Embryonic facial prominence (tissue), 1 donor: ENCODE measurements around the gene LCMT1.
"Not testable (repeated sequence)": the region's sequence is repeated elsewhere in the genome, so short reads cannot be mapped to it uniquely, and the experiment has no call there.

Experiments
- DNase-seq: peaks from one replicate; pipeline ENCODE4 v3.0.0-alpha.2; 2016; ENCODE audit errors: extremely low spot score

The LCMT1 gene

DNA sequence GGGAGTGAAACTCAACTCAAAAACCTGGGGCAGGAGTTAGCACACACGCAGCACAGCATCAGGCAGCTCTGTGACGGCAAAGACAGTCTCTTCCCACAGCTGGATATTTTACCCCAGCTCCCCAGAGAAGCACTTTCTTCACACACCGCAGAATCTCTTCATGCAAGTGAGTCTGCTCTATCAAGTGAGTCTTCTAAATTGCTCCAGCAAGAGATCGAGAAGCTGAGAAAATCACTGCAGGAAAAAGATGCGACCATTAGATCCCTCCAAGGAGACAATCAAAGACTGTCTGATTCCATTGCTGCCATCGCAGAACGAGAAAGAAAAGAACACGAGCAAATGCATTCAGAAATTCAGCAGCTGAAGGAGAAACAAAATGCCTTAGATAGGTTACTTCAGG lies 16.9 kb upstream of the LCMT1 start:
- no peak for DNase-seq

- DNase-seq, result no peak
Measured at GRCh38 chr16:25095636-25096035, 15.9 kb upstream of the LCMT1 start.

- DNase-seq, result no peak
Measured at GRCh38 chr16:25097276-25097975, 14.1 kb upstream of the LCMT1 start.

GRCh38 chr16:25100511-25100910 lies 11.0 kb upstream of the LCMT1 start:
- DNase-seq, result no peak

DNA sequence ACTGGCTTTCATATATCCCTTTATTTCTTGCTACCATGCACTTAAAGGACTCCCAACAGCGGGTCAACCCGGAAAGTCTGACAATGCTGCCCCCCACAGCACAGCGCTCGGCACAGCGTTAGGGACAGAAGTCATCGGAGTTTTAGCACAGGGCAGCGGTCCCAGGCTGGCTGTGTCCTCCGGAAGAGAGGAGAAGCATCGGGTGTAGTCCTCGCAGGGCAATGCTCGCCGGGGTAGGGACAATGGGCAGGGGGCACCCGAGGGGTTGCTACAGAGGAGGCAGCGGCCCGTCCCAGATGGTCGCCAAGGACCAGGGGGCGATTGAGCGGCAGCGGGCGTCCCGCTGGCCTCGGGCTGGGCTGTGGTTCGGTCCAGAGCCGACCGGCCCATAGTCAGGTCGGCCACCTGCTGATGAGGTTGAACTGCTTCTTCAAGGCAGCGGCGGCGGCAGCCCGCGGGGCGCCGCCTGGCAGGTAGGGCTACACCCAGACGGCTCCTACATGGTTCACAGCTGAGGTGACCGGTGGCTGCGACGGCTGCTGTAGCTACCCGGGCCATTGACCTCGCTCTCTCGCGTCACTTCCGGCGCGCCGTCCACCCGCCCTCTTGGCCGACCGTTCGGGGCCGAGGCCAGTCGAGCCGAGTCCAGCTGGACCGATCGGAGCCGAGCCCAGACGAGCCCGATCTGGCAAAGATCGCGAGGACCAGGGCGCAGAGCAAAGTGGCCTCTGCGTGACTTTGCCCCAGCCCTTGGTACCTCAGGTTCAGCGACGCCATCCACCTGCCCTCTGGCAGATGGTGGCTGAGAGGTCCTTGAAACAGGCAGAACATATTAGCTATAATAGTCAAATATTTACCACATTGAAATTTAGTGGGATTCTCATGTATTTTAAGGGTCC lies 4.7 kb upstream of the LCMT1 start:
- DNase-seq, result peak; percentile 42

GRCh38 chr16:25107466-25107792 lies 4.1 kb upstream of the LCMT1 start:
- DNase-seq, result no peak

- no peak for DNase-seq
Measured at GRCh38 chr16:25108054-25108453, 3.5 kb upstream of the LCMT1 start.

DNA sequence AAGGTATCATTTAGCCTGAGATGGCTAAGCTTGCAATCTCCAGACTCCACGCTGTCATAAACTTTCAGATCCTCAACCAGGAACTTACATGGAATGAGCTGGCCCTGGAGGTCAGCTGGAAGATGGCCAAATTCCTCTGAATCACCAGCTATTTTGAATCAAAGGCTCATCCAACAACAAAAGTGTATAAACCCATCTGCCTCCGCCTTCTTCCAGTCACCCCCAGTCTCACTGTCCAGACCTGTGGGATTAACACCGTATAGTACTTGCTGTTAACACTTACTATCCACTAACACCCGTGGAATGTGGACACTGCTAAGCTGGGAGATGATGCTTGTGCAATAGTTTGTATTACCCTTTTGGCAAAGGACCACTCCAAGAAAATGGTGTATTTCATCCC lies 1.9 kb upstream of the LCMT1 start:
- DNase-seq, result no peak

- no peak for DNase-seq
Measured at GRCh38 chr16:25110387-25110947, 1.1 kb upstream of the LCMT1 start.

- no peak for DNase-seq
Measured at GRCh38 chr16:25114121-25114520, 2.6 kb downstream of the LCMT1 start.

DNA sequence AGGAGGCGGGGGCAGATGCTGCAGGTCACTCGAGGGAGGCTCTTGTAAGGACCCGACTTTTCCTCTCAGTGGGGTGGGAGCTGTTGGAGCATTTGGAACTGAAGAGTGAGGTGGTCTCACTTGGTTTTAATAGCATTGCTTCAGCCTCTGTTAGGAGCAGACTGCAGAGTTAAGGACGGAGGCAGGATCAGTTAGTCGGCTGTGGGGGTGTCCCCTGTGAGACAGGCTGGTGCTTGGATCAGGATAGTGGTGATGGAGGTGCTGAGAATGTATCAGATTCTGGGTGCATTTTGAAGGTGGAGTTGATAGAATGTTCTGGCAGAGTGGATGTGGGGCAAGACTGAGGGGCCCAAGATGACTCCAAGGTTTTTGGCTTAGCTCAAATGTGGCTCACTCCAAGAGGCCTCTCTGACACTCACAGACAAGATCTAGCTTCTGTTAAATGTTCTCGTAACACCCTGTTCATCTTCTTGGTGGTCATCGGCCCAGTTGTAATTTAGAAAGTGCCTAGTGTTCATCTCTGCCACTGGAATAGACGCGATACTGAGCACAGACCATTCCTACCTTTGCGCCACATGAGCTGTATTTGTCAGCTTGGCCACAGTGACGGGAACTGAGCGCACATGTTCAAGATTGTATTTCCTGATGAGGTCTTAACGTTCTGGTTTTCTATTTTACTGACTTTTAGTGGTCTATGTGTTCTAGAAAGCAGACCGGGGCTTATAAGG lies 7.5 kb downstream of the LCMT1 start:
- DNase-seq, result no peak

GRCh38 chr16:25121824-25122600 lies 10.5 kb downstream of the LCMT1 start:
- DNase-seq, result no peak

GRCh38 chr16:25124503-25124902 lies 13.0 kb downstream of the LCMT1 start:
- DNase-seq, result no peak

GRCh38 chr16:25126086-25126666 lies 14.6 kb downstream of the LCMT1 start:
- not testable (repeated sequence) for DNase-seq

GRCh38 chr16:25126820-25127232 lies 15.3 kb downstream of the LCMT1 start:
- no peak for DNase-seq

DNA sequence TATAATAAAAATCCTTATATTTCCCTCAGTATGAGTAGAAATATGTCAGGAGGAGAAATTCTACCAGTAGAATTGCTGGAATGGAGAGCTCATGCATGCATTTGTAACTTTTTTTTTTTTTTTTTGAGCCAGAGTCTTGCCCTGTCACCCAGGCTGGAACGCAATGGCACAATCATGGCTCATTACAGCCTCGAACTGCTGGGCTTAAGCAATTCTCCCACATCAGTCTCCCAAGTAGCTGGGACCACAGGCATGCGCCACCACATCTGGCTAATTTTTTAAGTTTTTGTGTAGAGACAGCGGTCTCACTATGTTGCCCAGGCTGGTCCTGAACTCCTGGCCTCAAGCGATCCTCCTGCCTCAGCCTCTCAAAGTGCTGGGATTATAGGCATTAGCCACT lies 21.2 kb downstream of the LCMT1 start:
- not testable (repeated sequence) for DNase-seq

DNA sequence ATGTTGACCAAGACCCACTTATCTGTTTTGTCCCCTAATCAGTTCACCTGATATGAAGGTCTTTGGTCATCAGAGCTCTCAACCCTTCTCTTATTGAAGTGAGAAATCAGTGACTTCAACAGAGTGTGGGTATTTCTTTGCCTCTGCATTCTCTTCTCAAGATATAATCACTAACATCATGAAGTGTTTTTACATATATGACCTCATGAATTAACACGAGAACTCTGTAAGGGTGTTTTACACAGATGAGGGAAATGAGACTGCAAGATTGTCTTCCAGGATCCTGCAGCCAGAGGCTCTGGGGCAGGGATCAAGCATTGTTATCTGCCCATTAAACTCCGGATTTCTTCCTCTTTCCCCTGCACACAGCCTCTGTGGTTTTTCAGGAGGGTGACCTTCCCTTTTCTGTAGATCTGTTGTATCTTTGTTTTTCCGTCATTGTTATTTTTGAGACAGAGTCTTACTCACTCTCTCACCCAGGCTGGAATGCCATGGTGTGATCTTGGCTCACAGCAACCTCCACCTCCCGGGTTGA lies 22.7 kb downstream of the LCMT1 start:
- no peak for DNase-seq

DNA sequence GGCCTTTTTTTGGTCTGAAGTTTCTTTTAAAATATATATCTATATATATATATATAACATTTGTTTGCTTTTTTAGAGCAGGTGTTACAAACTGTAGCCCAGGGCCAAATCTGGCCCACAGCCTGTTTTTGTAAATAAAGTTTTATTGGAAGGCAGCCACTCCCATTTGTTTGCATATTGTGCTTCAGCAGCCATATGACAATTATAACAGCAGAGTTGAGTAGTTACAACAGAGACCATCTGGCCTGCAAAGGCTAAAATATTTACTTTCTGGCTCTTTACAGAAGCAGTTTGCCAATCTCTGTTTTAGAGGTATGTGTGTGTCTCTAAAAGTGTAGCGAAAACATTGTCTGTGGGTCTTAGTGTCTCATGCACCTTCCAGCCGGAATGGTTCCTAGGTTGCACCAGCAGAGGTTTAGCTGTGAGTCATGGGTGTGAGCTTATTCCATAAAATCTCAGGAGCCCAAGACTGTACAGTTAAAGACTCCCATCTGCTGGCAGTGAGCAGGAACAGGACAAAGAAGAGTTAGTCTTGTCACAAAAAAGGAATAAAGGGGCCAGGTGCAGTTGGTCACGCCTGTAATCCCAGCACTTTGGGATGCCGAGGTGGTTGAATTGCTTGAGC lies 23.8 kb downstream of the LCMT1 start:
- DNase-seq, result no peak

GRCh38 chr16:25138130-25138529 lies 26.6 kb downstream of the LCMT1 start:
- no peak for DNase-seq

- no peak for DNase-seq
Measured at GRCh38 chr16:25140459-25140858, 28.9 kb downstream of the LCMT1 start.
